K562 (cell line): ENCODE measurements around the gene ZDHHC12. TPM values are rescaled to one million over a fixed set of nuclear protein-coding genes. Genes with fewer than 3 reads are reported as not detected.

Source experiments
- CBFA2T2 ChIP-seq: fragments of 450-650 bp; conservative IDR thresholded peaks from 2 replicates; pipeline ENCODE4 v1.6.1; 2017; ENCODE audit warnings: mild to moderate bottlenecking
- CBX2 ChIP-seq: fragments of 200-600 bp; sonication (generic); IDR thresholded peaks from one replicate; pipeline ENCODE4 v1.6.1; 2012; ENCODE audit warnings: mild to moderate bottlenecking, low read length, inconsistent platforms; ENCODE audit not compliant: insufficient read depth, poor library complexity, severe bottlenecking
- CHD2 ChIP-seq: IDR thresholded peaks from 2 replicates; pipeline ENCODE4 v1.6.1; 2011; ENCODE audit warnings: low read depth, low read length
- E2F4 ChIP-seq: sonication (generic); formaldehyde crosslinking; IDR thresholded peaks from 2 replicates; pipeline ENCODE4 v1.8.0; 2022; ENCODE audit warnings: mild to moderate bottlenecking, low read depth, missing genetic modification reagents
- GMEB1 ChIP-seq: fragments of 250-450 bp; sonication (Bioruptor Pico); IDR thresholded peaks from 2 replicates; pipeline ENCODE4 v1.4.0; 2020; ENCODE audit warnings: mild to moderate bottlenecking
- GTF2A2 ChIP-seq: IDR thresholded peaks from 2 replicates; pipeline ENCODE4 v1.6.1; 2016; ENCODE audit warnings: mild to moderate bottlenecking, missing genetic modification characterization, missing compliant biosample characterization
- HCFC1 ChIP-seq: IDR thresholded peaks from 2 replicates; pipeline ENCODE4 v1.6.1; 2012; ENCODE audit warnings: low read depth, low read length, improper control_type of control experiment
- HSF4 ChIP-seq: fragments of 250-450 bp; sonication (Bioruptor Pico); IDR thresholded peaks from 2 replicates; pipeline ENCODE4 v2.1.2; 2022; ENCODE audit warnings: mild to moderate bottlenecking, moderate library complexity, borderline replicate concordance
- MAX ChIP-seq: sonication (generic); formaldehyde crosslinking; IDR thresholded peaks from 2 replicates; pipeline ENCODE4 v1.9.0; 2022; ENCODE audit warnings: mild to moderate bottlenecking, missing genetic modification reagents
- PHB2 ChIP-seq: fragments of 450-650 bp; IDR thresholded peaks from 2 replicates; pipeline ENCODE4 v1.6.1; 2017; ENCODE audit warnings: low read depth
- POLR2AphosphoS2 ChIP-seq: IDR thresholded peaks from 2 replicates; pipeline ENCODE4 v1.6.1; 2012; ENCODE audit warnings: low read length, improper control_type of control experiment
- RERE ChIP-seq: sonication (generic); formaldehyde crosslinking; IDR thresholded peaks from 2 replicates; pipeline ENCODE4 v1.8.0; 2023; ENCODE audit warnings: missing genetic modification reagents, mild to moderate bottlenecking, borderline replicate concordance
- SPI1 ChIP-seq: IDR thresholded peaks from 2 replicates; pipeline ENCODE4 v1.6.1; 2011; ENCODE audit warnings: low read depth, low read length, control low read depth, borderline replicate concordance
- TRIM25 ChIP-seq: fragments of 450-650 bp; IDR thresholded peaks from 2 replicates; pipeline ENCODE4 v1.7.0; 2016; ENCODE audit warnings: borderline replicate concordance
- ZFP36 ChIP-seq: fragments of 150-350 bp; IDR thresholded peaks from 2 replicates; pipeline ENCODE4 v1.6.1; 2018; ENCODE audit warnings: low read length, low read depth; ENCODE audit not compliant: partially characterized antibody
- ZNF146 ChIP-seq: IDR thresholded peaks from one replicate; pipeline ENCODE4 v1.6.1; 2018; ENCODE audit warnings: missing compliant biosample characterization; ENCODE audit not compliant: unreplicated experiment
- ZNF785 ChIP-seq: fragments of 250-450 bp; sonication (Bioruptor Pico); IDR thresholded peaks from 2 replicates; pipeline ENCODE4 v1.4.0; 2020; ENCODE audit warnings: mild to moderate bottlenecking
- polyA plus RNA-seq, 8 experiments: library from polyadenylated mRNA; depleted of rRNA in 4 of 8; stranded (reverse) in 5 of 8; unstranded in 3 of 8; fragments of >200 nt; fragmentation: Nextera tagmentation in 2 of 8; fragmentation: Illumina TruSeq in 1 of 8; extraction: Ambion mirVana in 2 of 8; extraction: Trizol in 1 of 8; gene quantifications; 2 replicates each; pipeline versions ENCODE4 v1.2.1 to v1.2.3, GENCODE V29; 2011 to 2014; ENCODE audit warnings: inconsistent platforms in 1 of 8, missing spikeins in 1 of 8
- total RNA-seq, 7 experiments: library from RNA; depleted of rRNA in 6 of 7; stranded (reverse); fragments of >200 nt in 6 of 7; fragmentation: Illumina TruSeq in 2 of 7; extraction: Trizol in 2 of 7; gene quantifications; 2 replicates each; pipeline versions ENCODE4 v1.2.1 to v1.2.3, GENCODE V29; 2011 to 2021; ENCODE audit warnings: low replicate concordance in 1 of 7

The ZDHHC12 gene
- total and polyA plus RNA-seq, 9 of the 15 experiments (the other 6 are each of a cell fraction or from before 2014, with no cell fraction given), result 0.21 to 38.0 (median 13.8) TPM

GRCh38 chr9:128723866-128724743 lies at the start of gene ZDHHC12 (continued):
- no peak for TF ChIP-seq RERE (CRISPR knock-in tag)
- no peak for TF ChIP-seq PHB2
- TF ChIP-seq SPI1, result no peak
- TF ChIP-seq ZFP36, result no peak
- peak; percentile 86 for TF ChIP-seq GMEB1
- no peak for TF ChIP-seq CBX2
- TF ChIP-seq GTF2A2, result peak; percentile 50; the same call in 1 of the 2 replicates
- peak; percentile 84; the same call in 1 of the 2 replicates for TF ChIP-seq POLR2AphosphoS2
- TF ChIP-seq CBFA2T2, result no peak
- peak; percentile 94 for TF ChIP-seq E2F4 (CRISPR knock-in tag)
- no peak for TF ChIP-seq ZNF785 (CRISPR knock-in tag)
- TF ChIP-seq ZNF146 (CRISPR knock-in tag), result no peak
- peak; percentile 12; the same call in 1 of the 2 replicates for TF ChIP-seq HCFC1
- TF ChIP-seq CHD2, result peak; percentile 44; the same call in 1 of the 2 replicates
- no peak for TF ChIP-seq TRIM25
- TF ChIP-seq HSF4, result no peak
- TF ChIP-seq MAX (CRISPR knock-in tag), result peak; percentile 74
